Liver (tissue), 9 donors: Measurements from ENCODE around the gene EDAR. TPM values are rescaled to one million over a fixed set of nuclear protein-coding genes. Genes with fewer than 3 reads are reported as not detected.

Experiments
- DNase-seq: peaks from one replicate; pipeline ENCODE4 v3.0.0-alpha.2; 2017; ENCODE audit warnings: low spot score
- H3K27ac ChIP-seq, 2 donors: one replicate each; pipeline ENCODE4 v1.7.0; 2013; ENCODE audit warnings: inconsistent platforms in 2 of 2, low read length in 2 of 2, control low read depth in 1 of 2, low read depth in 1 of 2, mild to moderate bottlenecking in 1 of 2
- H3K27me3 ChIP-seq, 4 donors: one replicate each; pipeline versions ENCODE4 v1.6.1 to v1.7.0; 2013; ENCODE audit warnings: low read length in 3 of 4, inconsistent platforms in 1 of 4, mild to moderate bottlenecking in 1 of 4, moderate library complexity in 1 of 4; ENCODE audit not compliant: control insufficient read depth in 4 of 4, insufficient read depth in 4 of 4
- H3K36me3 ChIP-seq, 4 donors: one replicate each; pipeline versions ENCODE4 v1.6.1 to v1.7.0; 2013; ENCODE audit warnings: low read length in 3 of 4, mild to moderate bottlenecking in 3 of 4, low read depth in 1 of 4, moderate library complexity in 1 of 4; ENCODE audit not compliant: control insufficient read depth in 4 of 4, insufficient read depth in 3 of 4
- H3K4me1 ChIP-seq, 4 donors: one replicate each; pipeline versions ENCODE4 v1.6.1 to v1.7.0; 2013; ENCODE audit warnings: low read length in 3 of 4, mild to moderate bottlenecking in 3 of 4, moderate library complexity in 1 of 4; ENCODE audit not compliant: control insufficient read depth in 4 of 4, insufficient read depth in 4 of 4
- H3K4me3 ChIP-seq, 3 donors: one replicate each; pipeline versions ENCODE4 v1.6.1 to v1.7.0; 2013; ENCODE audit warnings: low read length in 3 of 3, control low read depth in 1 of 3, low read depth in 1 of 3, mild to moderate bottlenecking in 1 of 3
- H3K9ac ChIP-seq, 2 donors: one replicate each; pipeline ENCODE4 v1.7.0; 2013; ENCODE audit warnings: low read length in 2 of 2, mild to moderate bottlenecking in 2 of 2, moderate library complexity in 2 of 2, control low read depth in 1 of 2, low read depth in 1 of 2
- H3K9me3 ChIP-seq, 4 donors: one replicate each; pipeline versions ENCODE4 v1.6.1 to v1.7.0; 2013; ENCODE audit warnings: low read length in 3 of 4; ENCODE audit not compliant: control insufficient read depth in 4 of 4
- EGR1 ChIP-seq, 2 donors: IDR thresholded peaks; 2 replicates each; pipeline ENCODE4 v1.6.1; 2016 to 2018; ENCODE audit warnings: antibody characterized with exemption in 2 of 2, low read depth in 2 of 2
- FOXA1 ChIP-seq: IDR thresholded peaks from 2 replicates; pipeline ENCODE4 v1.6.1; 2016; ENCODE audit warnings: antibody characterized with exemption
- FOXA2 ChIP-seq: IDR thresholded peaks from 2 replicates; pipeline ENCODE4 v1.6.1; 2016; ENCODE audit warnings: antibody characterized with exemption
- GABPA ChIP-seq, 2 donors: IDR thresholded peaks in 1 of 2; conservative IDR thresholded peaks in 1 of 2; 2 replicates each; pipeline ENCODE4 v1.6.1; 2016; ENCODE audit warnings: antibody characterized with exemption in 2 of 2, mild to moderate bottlenecking in 1 of 2, moderate library complexity in 1 of 2
- HNF4A ChIP-seq, 2 donors: conservative IDR thresholded peaks; 2 replicates each; pipeline ENCODE4 v1.6.1; 2016; ENCODE audit warnings: antibody characterized with exemption in 2 of 2, mild to moderate bottlenecking in 2 of 2
- HNF4G ChIP-seq: IDR thresholded peaks from 2 replicates; pipeline ENCODE4 v1.6.1; 2016; ENCODE audit warnings: antibody characterized with exemption
- JUND ChIP-seq, 2 donors: IDR thresholded peaks; 2 replicates each; pipeline ENCODE4 v1.6.1; 2016; ENCODE audit warnings: antibody characterized with exemption in 2 of 2
- NR2F2 ChIP-seq: IDR thresholded peaks from 2 replicates; pipeline ENCODE4 v1.6.1; 2016; ENCODE audit warnings: antibody characterized with exemption
- RAD21 ChIP-seq, 2 donors: IDR thresholded peaks; 2 replicates each; pipeline ENCODE4 v1.6.1; 2016; ENCODE audit warnings: antibody characterized with exemption in 2 of 2, mild to moderate bottlenecking in 2 of 2
- RXRA ChIP-seq, 2 donors: IDR thresholded peaks; 2 replicates each; pipeline ENCODE4 v1.6.1; 2017 to 2018; ENCODE audit warnings: antibody characterized with exemption in 2 of 2, mild to moderate bottlenecking in 1 of 2
- SP1 ChIP-seq: IDR thresholded peaks from 2 replicates; pipeline ENCODE4 v1.6.1; 2018; ENCODE audit warnings: antibody characterized with exemption, mild to moderate bottlenecking
- TAF1 ChIP-seq: conservative IDR thresholded peaks from 2 replicates; pipeline ENCODE4 v1.6.1; 2016; ENCODE audit warnings: antibody characterized with exemption, mild to moderate bottlenecking
- YY1 ChIP-seq: IDR thresholded peaks from 2 replicates; pipeline ENCODE4 v1.6.1; 2016; ENCODE audit warnings: antibody characterized with exemption, mild to moderate bottlenecking
- WGBS: extraction: QIAGEN DNeasy Blood & Tissue Kit; methylation state at CpG from one replicate; pipeline ENCODE4 v1.1.7; 2013; 5-methylcytosine and 5-hydroxymethylcytosine counted together
- polyA plus RNA-seq, 2 donors: library from polyadenylated mRNA; stranded (reverse) in 1 of 2; unstranded in 1 of 2; fragments of 200-250 nt in 1 of 2; fragments of >200 nt in 1 of 2; fragmentation: Nextera tagmentation in 1 of 2; extraction: Ambion mirVana in 1 of 2; gene quantifications; one replicate each; pipeline versions ENCODE4 v1.2.1 to v1.2.3, GENCODE V29; 2013 to 2015
- total RNA-seq, 2 donors: library from RNA; depleted of rRNA; stranded (reverse); fragments of >200 nt; gene quantifications; one replicate each; pipeline ENCODE4 v1.2.3, GENCODE V29; 2014
- TF ChIP-seq, protein P1 (sequence below): IDR thresholded peaks from 2 replicates; pipeline ENCODE4 v1.6.1; 2016; ENCODE audit warnings: antibody characterized with exemption, mild to moderate bottlenecking
- TF ChIP-seq, protein P2 (sequence below): IDR thresholded peaks from 2 replicates; pipeline ENCODE4 v1.6.1; 2016; ENCODE audit warnings: antibody characterized with exemption
- TF ChIP-seq, protein P3 (sequence below): fragments of 150-350 bp; IDR thresholded peaks from 2 replicates; pipeline ENCODE4 v1.5.1; 2017; ENCODE audit warnings: improper control_type of control experiment, low read depth, low read length; ENCODE audit not compliant: missing input control
- TF ChIP-seq, protein P4 (sequence below): IDR thresholded peaks from 2 replicates; pipeline ENCODE4 v1.6.1; 2016; ENCODE audit warnings: antibody characterized with exemption
- TF ChIP-seq, protein P5 (sequence below): IDR thresholded peaks from 2 replicates; pipeline ENCODE4 v1.6.1; 2016; ENCODE audit warnings: antibody characterized with exemption
- donor health status: healthy.
- donor health status: healthy.
- donor health status: healthy.
- donor health status: healthy.
- donor health status: healthy.

EDAR gene
- total and polyA plus RNA-seq, 4 donors: 0.09 to 0.50 (median 0.10) TPM

DNA sequence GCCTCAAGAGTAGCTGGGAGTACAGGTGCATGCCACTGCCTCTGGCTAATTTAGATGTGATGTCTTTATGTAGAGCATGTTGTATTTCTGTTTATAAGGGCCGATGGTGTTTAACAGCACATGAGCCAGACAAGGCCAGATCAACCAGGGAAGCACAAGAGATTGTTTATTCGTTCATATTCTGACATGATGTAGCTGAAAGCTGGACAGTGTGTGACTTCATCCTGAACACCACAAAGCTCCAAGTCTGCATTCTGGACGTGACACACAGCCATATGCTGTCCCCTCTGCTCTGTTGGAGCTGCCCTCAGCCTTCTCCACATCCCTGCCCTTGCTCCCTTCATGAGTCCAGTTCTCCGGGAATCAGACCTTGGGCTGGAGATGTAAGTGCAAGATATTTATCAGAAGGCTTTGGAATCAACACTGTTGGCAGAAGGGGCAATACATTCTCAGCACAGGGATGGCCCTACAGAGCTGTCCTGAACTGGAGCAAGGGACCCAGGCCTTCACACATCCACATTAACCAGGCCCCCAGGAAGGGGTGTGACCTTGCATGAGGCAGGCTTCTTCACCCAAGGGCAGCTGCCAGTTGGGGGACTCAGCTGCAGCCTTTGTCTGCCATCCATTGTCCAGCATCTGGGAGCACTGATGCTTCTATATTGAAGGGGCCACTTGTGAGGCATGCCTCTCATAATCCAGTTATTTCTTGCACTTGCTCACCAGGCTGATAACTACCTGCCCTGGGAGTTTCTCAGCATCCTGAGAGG, 38.5 kb downstream of the EDAR start:
- WGBS: 72% methylated on average over 4 of the region's 4 CpGs
- no peak overlapping the region for H3K27ac ChIP-seq
- H3K9ac ChIP-seq: no peak overlapping the region
- H3K36me3 ChIP-seq: no peaks in the 10 kb centered on the region
- H3K9me3 ChIP-seq: peaks cover 0 to 6% (median under 1%) of the 10 kb centered on the region in 4 donors
- no peak for TF ChIP-seq FOXA1
- no peak for TF ChIP-seq JUND (IDR thresholded peaks at IDR 0.05)
- TF ChIP-seq EGR1 (IDR thresholded peaks at IDR 0.05; ENCODE audit: low read depth in 2 of 2): no peak
- TF ChIP-seq HNF4G: no peak
- no peak for TF ChIP-seq FOXA2
- no peak for TF ChIP-seq RXRA (IDR thresholded peaks at IDR 0.05)
- no peak for DNase-seq
- no peak overlapping the region for H3K4me3 ChIP-seq
- no peaks in the 10 kb centered on the region for H3K27me3 ChIP-seq
- no peaks in the 10 kb centered on the region for H3K4me1 ChIP-seq

DNA sequence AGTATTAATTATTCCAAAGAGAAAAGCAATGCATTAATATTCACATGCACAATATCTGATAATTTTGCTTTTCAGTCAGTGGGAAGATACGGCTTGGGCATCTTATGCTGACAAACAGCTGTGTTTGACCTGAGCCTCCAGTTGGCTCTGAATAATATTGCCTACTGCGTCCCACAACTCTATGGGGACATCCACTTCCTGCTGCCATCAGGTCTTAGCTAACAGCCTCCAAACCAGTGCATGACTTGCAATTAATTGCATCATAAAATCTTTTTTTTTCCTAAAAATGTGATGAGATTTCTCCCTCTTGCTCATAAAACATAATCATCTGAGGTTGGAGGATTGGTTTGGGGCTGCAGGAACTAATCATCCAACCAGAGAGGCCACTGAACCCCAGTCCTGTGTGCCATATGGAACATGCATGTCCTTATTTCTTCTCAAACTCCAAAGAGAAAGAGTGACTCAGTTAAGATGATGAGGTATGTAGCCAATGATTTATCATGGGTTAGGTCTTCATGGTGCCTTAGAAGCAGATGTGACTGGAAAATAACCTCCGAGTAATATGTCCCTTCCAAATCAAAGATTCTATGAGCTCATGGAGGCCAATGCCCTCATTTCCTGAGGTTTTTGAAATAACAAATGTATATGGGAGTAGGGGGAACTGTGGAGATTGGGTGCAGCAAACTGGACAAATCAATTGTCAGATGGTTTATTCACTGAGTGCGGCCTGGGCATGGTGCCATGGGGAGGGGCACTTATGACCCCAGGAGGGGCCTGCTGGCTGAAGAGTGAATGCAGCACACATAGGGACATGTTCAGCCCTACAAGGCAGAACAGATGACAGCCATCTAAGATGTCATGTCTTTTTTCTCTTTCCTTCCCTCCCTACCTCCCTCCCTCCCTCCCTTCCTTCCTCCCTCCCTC, 39.4 kb downstream of the EDAR start:
- peaks cover 0 to 6% (median under 1%) of the 10 kb centered on the region in 4 donors for H3K9me3 ChIP-seq
- no peak overlapping the region for H3K27ac ChIP-seq
- no peak for DNase-seq
- H3K4me3 ChIP-seq: no peak overlapping the region
- H3K9ac ChIP-seq: no peak overlapping the region
- no peak for TF ChIP-seq FOXA1
- no peak for TF ChIP-seq GABPA (IDR thresholded peaks at IDR 0.05 in 1 of 2, conservative IDR thresholded peaks at IDR 0.05 in 1 of 2)
- TF ChIP-seq RAD21 (IDR thresholded peaks at IDR 0.05): no peak
- TF ChIP-seq SP1: no peak
- TF ChIP-seq, protein P1, sequence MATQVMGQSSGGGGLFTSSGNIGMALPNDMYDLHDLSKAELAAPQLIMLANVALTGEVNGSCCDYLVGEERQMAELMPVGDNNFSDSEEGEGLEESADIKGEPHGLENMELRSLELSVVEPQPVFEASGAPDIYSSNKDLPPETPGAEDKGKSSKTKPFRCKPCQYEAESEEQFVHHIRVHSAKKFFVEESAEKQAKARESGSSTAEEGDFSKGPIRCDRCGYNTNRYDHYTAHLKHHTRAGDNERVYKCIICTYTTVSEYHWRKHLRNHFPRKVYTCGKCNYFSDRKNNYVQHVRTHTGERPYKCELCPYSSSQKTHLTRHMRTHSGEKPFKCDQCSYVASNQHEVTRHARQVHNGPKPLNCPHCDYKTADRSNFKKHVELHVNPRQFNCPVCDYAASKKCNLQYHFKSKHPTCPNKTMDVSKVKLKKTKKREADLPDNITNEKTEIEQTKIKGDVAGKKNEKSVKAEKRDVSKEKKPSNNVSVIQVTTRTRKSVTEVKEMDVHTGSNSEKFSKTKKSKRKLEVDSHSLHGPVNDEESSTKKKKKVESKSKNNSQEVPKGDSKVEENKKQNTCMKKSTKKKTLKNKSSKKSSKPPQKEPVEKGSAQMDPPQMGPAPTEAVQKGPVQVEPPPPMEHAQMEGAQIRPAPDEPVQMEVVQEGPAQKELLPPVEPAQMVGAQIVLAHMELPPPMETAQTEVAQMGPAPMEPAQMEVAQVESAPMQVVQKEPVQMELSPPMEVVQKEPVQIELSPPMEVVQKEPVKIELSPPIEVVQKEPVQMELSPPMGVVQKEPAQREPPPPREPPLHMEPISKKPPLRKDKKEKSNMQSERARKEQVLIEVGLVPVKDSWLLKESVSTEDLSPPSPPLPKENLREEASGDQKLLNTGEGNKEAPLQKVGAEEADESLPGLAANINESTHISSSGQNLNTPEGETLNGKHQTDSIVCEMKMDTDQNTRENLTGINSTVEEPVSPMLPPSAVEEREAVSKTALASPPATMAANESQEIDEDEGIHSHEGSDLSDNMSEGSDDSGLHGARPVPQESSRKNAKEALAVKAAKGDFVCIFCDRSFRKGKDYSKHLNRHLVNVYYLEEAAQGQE: no peak
- no peak for TF ChIP-seq FOXA2
- TF ChIP-seq NR2F2: no peak
- TF ChIP-seq, protein P2, sequence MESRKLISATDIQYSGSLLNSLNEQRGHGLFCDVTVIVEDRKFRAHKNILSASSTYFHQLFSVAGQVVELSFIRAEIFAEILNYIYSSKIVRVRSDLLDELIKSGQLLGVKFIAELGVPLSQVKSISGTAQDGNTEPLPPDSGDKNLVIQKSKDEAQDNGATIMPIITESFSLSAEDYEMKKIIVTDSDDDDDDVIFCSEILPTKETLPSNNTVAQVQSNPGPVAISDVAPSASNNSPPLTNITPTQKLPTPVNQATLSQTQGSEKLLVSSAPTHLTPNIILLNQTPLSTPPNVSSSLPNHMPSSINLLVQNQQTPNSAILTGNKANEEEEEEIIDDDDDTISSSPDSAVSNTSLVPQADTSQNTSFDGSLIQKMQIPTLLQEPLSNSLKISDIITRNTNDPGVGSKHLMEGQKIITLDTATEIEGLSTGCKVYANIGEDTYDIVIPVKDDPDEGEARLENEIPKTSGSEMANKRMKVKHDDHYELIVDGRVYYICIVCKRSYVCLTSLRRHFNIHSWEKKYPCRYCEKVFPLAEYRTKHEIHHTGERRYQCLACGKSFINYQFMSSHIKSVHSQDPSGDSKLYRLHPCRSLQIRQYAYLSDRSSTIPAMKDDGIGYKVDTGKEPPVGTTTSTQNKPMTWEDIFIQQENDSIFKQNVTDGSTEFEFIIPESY: no peak
- TF ChIP-seq, protein P3, sequence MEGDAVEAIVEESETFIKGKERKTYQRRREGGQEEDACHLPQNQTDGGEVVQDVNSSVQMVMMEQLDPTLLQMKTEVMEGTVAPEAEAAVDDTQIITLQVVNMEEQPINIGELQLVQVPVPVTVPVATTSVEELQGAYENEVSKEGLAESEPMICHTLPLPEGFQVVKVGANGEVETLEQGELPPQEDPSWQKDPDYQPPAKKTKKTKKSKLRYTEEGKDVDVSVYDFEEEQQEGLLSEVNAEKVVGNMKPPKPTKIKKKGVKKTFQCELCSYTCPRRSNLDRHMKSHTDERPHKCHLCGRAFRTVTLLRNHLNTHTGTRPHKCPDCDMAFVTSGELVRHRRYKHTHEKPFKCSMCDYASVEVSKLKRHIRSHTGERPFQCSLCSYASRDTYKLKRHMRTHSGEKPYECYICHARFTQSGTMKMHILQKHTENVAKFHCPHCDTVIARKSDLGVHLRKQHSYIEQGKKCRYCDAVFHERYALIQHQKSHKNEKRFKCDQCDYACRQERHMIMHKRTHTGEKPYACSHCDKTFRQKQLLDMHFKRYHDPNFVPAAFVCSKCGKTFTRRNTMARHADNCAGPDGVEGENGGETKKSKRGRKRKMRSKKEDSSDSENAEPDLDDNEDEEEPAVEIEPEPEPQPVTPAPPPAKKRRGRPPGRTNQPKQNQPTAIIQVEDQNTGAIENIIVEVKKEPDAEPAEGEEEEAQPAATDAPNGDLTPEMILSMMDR: no peak
- TF ChIP-seq RXRA (IDR thresholded peaks at IDR 0.05): no peak
- TF ChIP-seq, protein P4, sequence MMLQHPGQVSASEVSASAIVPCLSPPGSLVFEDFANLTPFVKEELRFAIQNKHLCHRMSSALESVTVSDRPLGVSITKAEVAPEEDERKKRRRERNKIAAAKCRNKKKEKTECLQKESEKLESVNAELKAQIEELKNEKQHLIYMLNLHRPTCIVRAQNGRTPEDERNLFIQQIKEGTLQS: no peak
- no peak for TF ChIP-seq HNF4A (conservative IDR thresholded peaks at IDR 0.05)
- no peak for TF ChIP-seq TAF1
- TF ChIP-seq HNF4G: no peak
- no peak for TF ChIP-seq JUND (IDR thresholded peaks at IDR 0.05)
- TF ChIP-seq YY1: no peak
- TF ChIP-seq, protein P5, sequence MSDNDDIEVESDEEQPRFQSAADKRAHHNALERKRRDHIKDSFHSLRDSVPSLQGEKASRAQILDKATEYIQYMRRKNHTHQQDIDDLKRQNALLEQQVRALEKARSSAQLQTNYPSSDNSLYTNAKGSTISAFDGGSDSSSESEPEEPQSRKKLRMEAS: no peak
- no peak for TF ChIP-seq EGR1 (IDR thresholded peaks at IDR 0.05; ENCODE audit: low read depth in 2 of 2)
- 79% methylated on average over 4 of the region's 4 CpGs for WGBS
- H3K36me3 ChIP-seq: no peaks in the 10 kb centered on the region
- H3K4me1 ChIP-seq: no peaks in the 10 kb centered on the region
- no peaks in the 10 kb centered on the region for H3K27me3 ChIP-seq
